ENCODE measurements around the gene IP6K1.

Gene IP6K1

GRCh38 chr3:49675912-49676311, 110.4 kb downstream of the IP6K1 start:
- TF ChIP-seq GATA3 (IDR thresholded peaks at IDR 0.05; ENCODE audit: low read depth, low read length): no peak

- no peak for TF ChIP-seq GATA2 (IDR thresholded peaks at IDR 0.05; ENCODE audit: low read depth, low read length)
- TF ChIP-seq GATA3 (IDR thresholded peaks at IDR 0.05; ENCODE audit: low read depth, low read length): no peak
These were observed 111.8 kb downstream of the IP6K1 start for GRCh38 chr3:49674497-49674983.
